ENCODE measurements around the gene RIC8A. TPM values are rescaled to one million over a fixed set of nuclear protein-coding genes. Genes with fewer than 3 reads are reported as not detected.
A peak's percentile ranks its signal among the peaks of the same experiment; 100 is the strongest.
"Not testable (repeated sequence)": the region's sequence is repeated elsewhere in the genome, so short reads cannot be mapped to it uniquely, and the experiment has no call there.

The RIC8A gene
- total RNA-seq, 1 donor from 2014 or later: 95.5 TPM

- H3K36me3 Mint-ChIP-seq (ENCODE audit: unreplicated experiment): peaks cover 8% of the 10 kb centered on the region
- no peaks in the 10 kb centered on the region for H3K4me1 Mint-ChIP-seq (ENCODE audit: low read depth, unreplicated experiment)
- H3K9me3 Mint-ChIP-seq (ENCODE audit: unreplicated experiment): peaks cover 6% of the 10 kb centered on the region
- no peak for TF ChIP-seq CTCF (IDR thresholded peaks at IDR 0.05; ENCODE audit: partially characterized antibody, unreplicated experiment)
- H3K27ac Mint-ChIP-seq (ENCODE audit: unreplicated experiment): peak overlapping the region; percentile 17
- DNase-seq: no peak
- peaks cover 9% of the 10 kb centered on the region for H3K27me3 Mint-ChIP-seq (ENCODE audit: unreplicated experiment)
- H3K4me3 Mint-ChIP-seq (ENCODE audit: unreplicated experiment): no peak overlapping the region
Measured at GRCh38 chr11:216081-216974, 8.8 kb downstream of the RIC8A start.

- Mint-ChIP-seq H3K27ac (ENCODE audit: unreplicated experiment) (no peak overlapping the region), H3K27me3 (ENCODE audit: unreplicated experiment) (peaks cover 11% of the 10 kb centered on the region), H3K4me3 (ENCODE audit: unreplicated experiment) (no peak overlapping the region), H3K9me3 (ENCODE audit: unreplicated experiment) (peaks cover 6% of the 10 kb centered on the region), H3K4me1 (ENCODE audit: low read depth, unreplicated experiment) (no peaks in the 10 kb centered on the region), H3K36me3 (ENCODE audit: unreplicated experiment) (peaks cover 5% of the 10 kb centered on the region)
- no peak for TF ChIP-seq CTCF (IDR thresholded peaks at IDR 0.05; ENCODE audit: partially characterized antibody, unreplicated experiment)
- no peak for DNase-seq
Measured at GRCh38 chr11:217704-218103, 10.2 kb downstream of the RIC8A start.

GRCh38 chr11:218815-219593 is 11.5 kb downstream of the RIC8A start:
- Mint-ChIP-seq H3K4me1 (ENCODE audit: low read depth, unreplicated experiment) (peaks cover 2% of the 10 kb centered on the region), H3K9me3 (ENCODE audit: unreplicated experiment) (peaks cover 4% of the 10 kb centered on the region), H3K4me3 (ENCODE audit: unreplicated experiment) (no peak overlapping the region), H3K27me3 (ENCODE audit: unreplicated experiment) (peaks cover 7% of the 10 kb centered on the region), H3K27ac (ENCODE audit: unreplicated experiment) (no peak overlapping the region), H3K36me3 (ENCODE audit: unreplicated experiment) (no peaks in the 10 kb centered on the region)
- no peak for TF ChIP-seq CTCF (IDR thresholded peaks at IDR 0.05; ENCODE audit: partially characterized antibody, unreplicated experiment)
- DNase-seq: no peak

- H3K9me3 Mint-ChIP-seq (ENCODE audit: unreplicated experiment); H3K4me1 Mint-ChIP-seq (ENCODE audit: low read depth, unreplicated experiment); DNase-seq; H3K27me3 Mint-ChIP-seq (ENCODE audit: unreplicated experiment); H3K4me3 Mint-ChIP-seq (ENCODE audit: unreplicated experiment); H3K27ac Mint-ChIP-seq (ENCODE audit: unreplicated experiment); H3K36me3 Mint-ChIP-seq (ENCODE audit: unreplicated experiment): not testable (repeated sequence)
Measured at GRCh38 chr11:220641-221215, 13.2 kb downstream of the RIC8A start.

- Mint-ChIP-seq H3K36me3 (ENCODE audit: unreplicated experiment) (no peaks in the 10 kb centered on the region), H3K27me3 (ENCODE audit: unreplicated experiment) (peaks cover 9% of the 10 kb centered on the region), H3K27ac (ENCODE audit: unreplicated experiment) (no peak overlapping the region), H3K9me3 (ENCODE audit: unreplicated experiment) (peaks cover 4% of the 10 kb centered on the region), H3K4me1 (ENCODE audit: low read depth, unreplicated experiment) (peaks cover 9% of the 10 kb centered on the region), H3K4me3 (ENCODE audit: unreplicated experiment) (no peak overlapping the region)
- DNase-seq: no peak
- TF ChIP-seq CTCF (IDR thresholded peaks at IDR 0.05; ENCODE audit: partially characterized antibody, unreplicated experiment): no peak
Measured at GRCh38 chr11:221539-221938, 14.0 kb downstream of the RIC8A start.
